Right atrium auricular region (tissue), 2 donors: ENCODE measurements around the gene DPP6. TPM values are rescaled to one million over a fixed set of nuclear protein-coding genes. Genes with fewer than 3 reads are reported as not detected.

ENCODE experiments used
- DNase-seq: peaks from one replicate; pipeline ENCODE4 v3.0.0-alpha.2; 2019; ENCODE audit warnings: low spot score
- H3K27ac ChIP-seq, 2 donors: fragments of 200-600 bp; sonication (generic); 1 replicate in 1 of 2; 2 replicates in 1 of 2; pipeline ENCODE4 v1.5.1; 2016 to 2019
- H3K27me3 ChIP-seq, 2 donors: fragments of 200-600 bp; sonication (generic); one replicate each; pipeline versions ENCODE4 v1.5.1 to v1.6.0; 2017 to 2019
- H3K36me3 ChIP-seq: fragments of 200-600 bp; sonication (generic); one replicate; pipeline ENCODE4 v1.5.1; 2016
- H3K4me1 ChIP-seq, 2 donors: fragments of 200-600 bp; sonication (generic); one replicate each; pipeline versions ENCODE4 v1.5.1 to v1.6.0; 2017 to 2019
- H3K4me3 ChIP-seq, 2 donors: fragments of 200-600 bp; sonication (generic); 1 replicate in 1 of 2; 2 replicates in 1 of 2; pipeline ENCODE4 v1.5.1; 2017 to 2019; ENCODE audit warnings: mild to moderate bottlenecking in 1 of 2, moderate library complexity in 1 of 2
- H3K9me3 ChIP-seq, 2 donors: fragments of 200-600 bp; sonication (generic); one replicate each; pipeline ENCODE4 v1.5.1; 2019
- total RNA-seq, 2 donors: library from RNA; depleted of rRNA; stranded (reverse); fragments of >200 nt; gene quantifications; one replicate each; pipeline ENCODE4 v1.1.0, GENCODE V29; 2016
- TF ChIP-seq, protein P1 (sequence below), 2 donors: fragments of 200-600 bp; sonication (generic); IDR thresholded peaks; one replicate each; pipeline ENCODE4 v1.5.1; 2019; ENCODE audit warnings: antibody characterized with exemption in 2 of 2

DPP6 gene
- total RNA-seq, 2 donors from 2014 or later: 0.35 to 0.85 TPM

DNA sequence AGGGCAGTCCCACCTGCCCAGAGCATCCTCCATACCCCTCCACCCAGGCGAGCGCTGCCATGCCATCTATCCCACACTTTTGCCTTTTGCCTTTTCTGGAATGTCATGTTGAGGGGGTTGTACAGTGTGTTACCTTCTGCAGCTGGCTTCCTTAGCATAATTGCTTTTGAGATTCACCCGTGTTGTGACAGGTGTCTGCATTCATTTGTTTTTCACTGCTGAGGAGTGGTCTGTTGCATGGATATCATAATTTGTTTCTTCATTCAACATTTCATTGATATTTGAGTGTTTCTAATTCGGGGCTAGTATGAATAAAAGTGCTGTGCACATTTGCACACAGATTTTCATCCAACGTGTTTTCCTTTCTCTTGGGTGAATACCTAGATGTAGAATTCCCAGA, 596.8 kb downstream of the DPP6 start:
- Histone ChIP-seq H3K9me3 (no peaks in the 10 kb centered on the region), H3K4me3 (no peak overlapping the region), H3K4me1 (no peaks in the 10 kb centered on the region), H3K27ac (no peak overlapping the region), H3K36me3 (no peaks in the 10 kb centered on the region), H3K27me3 (no peaks in the 10 kb centered on the region)
- TF ChIP-seq, protein P1, sequence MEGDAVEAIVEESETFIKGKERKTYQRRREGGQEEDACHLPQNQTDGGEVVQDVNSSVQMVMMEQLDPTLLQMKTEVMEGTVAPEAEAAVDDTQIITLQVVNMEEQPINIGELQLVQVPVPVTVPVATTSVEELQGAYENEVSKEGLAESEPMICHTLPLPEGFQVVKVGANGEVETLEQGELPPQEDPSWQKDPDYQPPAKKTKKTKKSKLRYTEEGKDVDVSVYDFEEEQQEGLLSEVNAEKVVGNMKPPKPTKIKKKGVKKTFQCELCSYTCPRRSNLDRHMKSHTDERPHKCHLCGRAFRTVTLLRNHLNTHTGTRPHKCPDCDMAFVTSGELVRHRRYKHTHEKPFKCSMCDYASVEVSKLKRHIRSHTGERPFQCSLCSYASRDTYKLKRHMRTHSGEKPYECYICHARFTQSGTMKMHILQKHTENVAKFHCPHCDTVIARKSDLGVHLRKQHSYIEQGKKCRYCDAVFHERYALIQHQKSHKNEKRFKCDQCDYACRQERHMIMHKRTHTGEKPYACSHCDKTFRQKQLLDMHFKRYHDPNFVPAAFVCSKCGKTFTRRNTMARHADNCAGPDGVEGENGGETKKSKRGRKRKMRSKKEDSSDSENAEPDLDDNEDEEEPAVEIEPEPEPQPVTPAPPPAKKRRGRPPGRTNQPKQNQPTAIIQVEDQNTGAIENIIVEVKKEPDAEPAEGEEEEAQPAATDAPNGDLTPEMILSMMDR (IDR thresholded peaks at IDR 0.05): no peak
- DNase-seq: no peak

DNA sequence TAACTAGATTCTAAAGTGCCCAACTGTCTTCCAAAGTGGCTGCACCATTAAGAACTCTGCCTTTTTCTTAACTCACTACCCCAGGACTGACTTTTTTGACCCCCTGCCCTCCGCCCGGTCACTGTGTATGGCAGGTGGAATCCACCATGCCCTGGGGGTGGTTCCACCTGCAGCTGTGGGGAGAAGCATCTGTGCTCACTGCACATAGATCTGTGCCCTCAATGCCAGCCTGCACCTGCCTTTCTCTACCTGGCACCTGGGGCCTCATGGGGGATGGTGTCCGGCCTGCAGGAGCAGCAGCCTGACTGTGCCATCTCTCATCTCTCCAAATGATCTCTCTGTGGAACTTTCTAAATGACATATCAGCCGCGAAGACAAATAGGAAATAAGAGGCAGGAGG, 597.2 kb downstream of the DPP6 start:
- H3K9me3 ChIP-seq: no peaks in the 10 kb centered on the region
- no peaks in the 10 kb centered on the region for H3K36me3 ChIP-seq
- no peaks in the 10 kb centered on the region for H3K4me1 ChIP-seq
- TF ChIP-seq, protein P1 (IDR thresholded peaks at IDR 0.05): no peak
- no peak overlapping the region for H3K27ac ChIP-seq
- DNase-seq: no peak
- no peaks in the 10 kb centered on the region for H3K27me3 ChIP-seq
- no peak overlapping the region for H3K4me3 ChIP-seq

DNA sequence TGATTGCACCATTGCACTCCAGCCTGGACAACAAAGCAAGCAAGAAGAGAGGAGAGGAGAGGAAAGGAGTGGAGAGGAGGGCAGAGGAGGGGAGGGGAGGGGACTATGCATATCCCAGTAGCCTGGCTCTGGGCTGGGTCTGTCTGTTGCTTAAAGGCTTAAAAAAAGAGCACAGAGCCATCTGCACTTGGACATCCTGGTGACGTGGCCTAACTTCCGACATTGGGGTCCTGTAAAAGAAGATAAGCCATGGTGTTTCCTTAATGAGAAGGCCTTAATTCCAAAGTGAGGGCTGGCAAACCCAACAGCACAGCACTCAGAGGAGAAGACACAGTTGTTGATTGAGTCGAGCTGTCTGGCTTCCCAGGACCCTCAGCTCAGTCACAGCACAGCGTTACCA, 598.1 kb downstream of the DPP6 start:
- TF ChIP-seq, protein P1 (IDR thresholded peaks at IDR 0.05): no peak
- no peaks in the 10 kb centered on the region for H3K27me3 ChIP-seq
- no peak overlapping the region for H3K4me3 ChIP-seq
- DNase-seq: no peak
- no peaks in the 10 kb centered on the region for H3K36me3 ChIP-seq
- H3K27ac ChIP-seq: no peak overlapping the region
- no peaks in the 10 kb centered on the region for H3K4me1 ChIP-seq
- no peaks in the 10 kb centered on the region for H3K9me3 ChIP-seq

DNA sequence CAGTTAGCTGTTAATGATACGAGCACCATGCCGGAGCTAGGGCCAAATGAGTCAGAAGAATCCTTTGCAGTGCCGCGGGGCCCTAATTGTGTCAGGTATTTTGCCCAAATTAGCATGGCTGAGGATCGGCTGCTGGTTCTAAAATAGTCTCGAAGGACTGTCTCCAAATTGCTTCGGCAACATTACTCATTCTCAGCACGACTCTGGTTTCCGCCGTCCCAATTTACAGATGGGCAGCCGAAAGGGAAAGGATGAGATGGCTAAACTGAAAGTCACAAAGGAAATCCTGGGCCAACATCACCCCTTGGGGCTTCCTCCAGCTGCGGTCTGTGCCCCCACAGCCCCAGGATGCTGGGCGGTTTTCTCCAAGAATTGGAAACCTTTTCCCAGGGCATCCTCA, 599.3 kb downstream of the DPP6 start:
- Histone ChIP-seq H3K4me1 (no peaks in the 10 kb centered on the region), H3K4me3 (no peak overlapping the region), H3K9me3 (no peaks in the 10 kb centered on the region), H3K27ac (no peak overlapping the region), H3K27me3 (no peaks in the 10 kb centered on the region), H3K36me3 (no peaks in the 10 kb centered on the region)
- no peak for DNase-seq
- TF ChIP-seq, protein P1 (IDR thresholded peaks at IDR 0.05): no peak

DNA sequence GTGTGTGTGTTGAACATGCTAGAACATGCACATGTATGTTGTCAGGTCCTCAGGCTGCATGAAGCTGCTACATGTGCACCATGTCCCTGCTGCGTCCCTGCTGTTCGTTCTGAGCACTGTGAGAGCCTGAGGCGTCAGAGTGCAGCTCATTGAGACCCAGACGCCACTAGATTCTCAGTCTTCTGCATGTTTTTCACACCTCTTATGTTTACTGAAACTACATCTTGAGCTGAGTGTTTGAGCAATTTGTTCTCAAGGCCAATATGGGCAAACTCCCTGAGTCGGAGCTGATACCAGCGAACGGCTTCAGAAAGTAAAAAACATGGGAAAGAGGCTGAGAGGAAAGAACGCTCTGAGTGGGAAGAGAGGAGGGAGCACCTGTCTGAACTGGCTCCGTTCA, 600.4 kb downstream of the DPP6 start:
- TF ChIP-seq, protein P1 (IDR thresholded peaks at IDR 0.05): no peak
- no peaks in the 10 kb centered on the region for H3K9me3 ChIP-seq
- no peak for DNase-seq

DNA sequence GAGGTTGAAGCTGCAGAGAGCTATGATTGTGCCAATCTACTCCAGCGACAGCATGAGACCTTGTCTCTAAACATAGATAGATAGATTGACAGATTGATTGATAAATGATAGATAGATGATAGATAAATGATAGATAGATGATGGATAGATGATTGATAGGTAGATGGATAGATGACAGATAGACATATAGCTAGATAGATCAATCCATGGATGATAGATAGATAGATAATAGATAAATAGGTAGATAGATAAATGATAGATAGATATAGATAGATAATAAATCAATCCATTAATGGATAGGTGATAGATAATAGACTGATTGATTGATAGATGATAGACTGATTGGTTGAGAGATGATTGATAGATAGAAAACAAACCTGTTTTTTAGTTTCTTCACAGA, 601.1 kb downstream of the DPP6 start:
- Histone ChIP-seq H3K27ac (no peak overlapping the region), H3K4me1 (no peaks in the 10 kb centered on the region), H3K4me3 (no peak overlapping the region), H3K27me3 (no peaks in the 10 kb centered on the region), H3K36me3 (no peaks in the 10 kb centered on the region), H3K9me3 (no peaks in the 10 kb centered on the region)
- TF ChIP-seq, protein P1 (IDR thresholded peaks at IDR 0.05): no peak
- DNase-seq: no peak

More for the DNA sequence above, 600.4 kb downstream of the DPP6 start:
- H3K27ac ChIP-seq: no peak overlapping the region
- H3K4me3 ChIP-seq: no peak overlapping the region
- no peaks in the 10 kb centered on the region for H3K4me1 ChIP-seq
- H3K27me3 ChIP-seq: no peaks in the 10 kb centered on the region
- no peaks in the 10 kb centered on the region for H3K36me3 ChIP-seq
